Germinal center (tissue), 1 donor: ENCODE measurements around the gene AFF2.
"Not testable (repeated sequence)": the region's sequence is repeated elsewhere in the genome, so short reads cannot be mapped to it uniquely, and the experiment has no call there.

Experiments used
- DNase-seq: peaks from one replicate; pipeline ENCODE4 v3.0.0; 2012; ENCODE audit warnings: mixed read lengths, low spot score

The AFF2 gene

GRCh38 chrX:148856505-148856904 is 356.1 kb downstream of the AFF2 start:
- DNase-seq: no peak

- DNase-seq: no peak
These were observed 365.1 kb downstream of the AFF2 start for GRCh38 chrX:148865277-148866210.

- DNase-seq: no peak
These were observed 367.2 kb downstream of the AFF2 start for GRCh38 chrX:148867596-148867995.

- DNase-seq: no peak
These were observed 371.2 kb downstream of the AFF2 start for GRCh38 chrX:148871422-148872160.

- no peak for DNase-seq
These were observed 371.7 kb downstream of the AFF2 start for GRCh38 chrX:148872161-148872535.

GRCh38 chrX:148872881-148873280 is 372.5 kb downstream of the AFF2 start:
- DNase-seq: no peak

GRCh38 chrX:148874636-148875246 is 374.3 kb downstream of the AFF2 start:
- DNase-seq: no peak

- DNase-seq: no peak
These were observed 378.0 kb downstream of the AFF2 start for GRCh38 chrX:148878371-148878770.

GRCh38 chrX:148885203-148885602 is 384.8 kb downstream of the AFF2 start:
- no peak for DNase-seq

GRCh38 chrX:148893395-148893794 is 393.0 kb downstream of the AFF2 start:
- no peak for DNase-seq

GRCh38 chrX:148902581-148902980 is 402.2 kb downstream of the AFF2 start:
- no peak for DNase-seq

GRCh38 chrX:148903176-148903575 is 402.8 kb downstream of the AFF2 start:
- DNase-seq: no peak

GRCh38 chrX:148904421-148905111 is 404.1 kb downstream of the AFF2 start:
- no peak for DNase-seq

- no peak for DNase-seq
These were observed 405.0 kb downstream of the AFF2 start for GRCh38 chrX:148905400-148905799.

GRCh38 chrX:148906628-148907027 is 406.2 kb downstream of the AFF2 start:
- DNase-seq: not testable (repeated sequence)

- DNase-seq: no peak
These were observed 409.3 kb downstream of the AFF2 start for GRCh38 chrX:148909758-148910157.

- DNase-seq: no peak
These were observed 413.6 kb downstream of the AFF2 start for GRCh38 chrX:148913971-148914370.

- no peak for DNase-seq
These were observed 414.4 kb downstream of the AFF2 start for GRCh38 chrX:148914783-148915182.

- no peak for DNase-seq
These were observed 415.1 kb downstream of the AFF2 start for GRCh38 chrX:148915474-148915873.

GRCh38 chrX:148917441-148917840 is 417.0 kb downstream of the AFF2 start:
- DNase-seq: no peak

- DNase-seq: no peak
These were observed 423.2 kb downstream of the AFF2 start for GRCh38 chrX:148923631-148924030.

GRCh38 chrX:148926371-148926770 is 426.0 kb downstream of the AFF2 start:
- no peak for DNase-seq
